H9 (cell line): Measurements from ENCODE around the gene DIP2C. TPM values are rescaled to one million over a fixed set of nuclear protein-coding genes. Genes with fewer than 3 reads are reported as not detected.

Source experiments
- DNase-seq: peaks from one replicate; pipeline ENCODE4 v3.0.0-alpha.2; 2017
- H2AFZ ChIP-seq: one replicate; pipeline ENCODE4 v1.6.1; 2013; ENCODE audit warnings: mild to moderate bottlenecking, low read length, control low read depth, moderate library complexity
- H2AK5ac ChIP-seq: 2 replicates; pipeline ENCODE4 v1.6.1; 2013; ENCODE audit warnings: low read length, control low read depth, mixed read lengths; ENCODE audit not compliant: insufficient read length
- H2BK120ac ChIP-seq: one replicate; pipeline ENCODE4 v1.6.1; 2013; ENCODE audit warnings: low read depth, mild to moderate bottlenecking, low read length, control low read depth, inconsistent platforms; ENCODE audit not compliant: poor library complexity, severe bottlenecking
- H2BK12ac ChIP-seq: 2 replicates; pipeline ENCODE4 v1.6.1; 2013; ENCODE audit warnings: low read length, control low read depth, mixed read lengths, low read depth; ENCODE audit not compliant: insufficient read length
- H2BK15ac ChIP-seq: 2 replicates; pipeline ENCODE4 v1.6.1; 2013; ENCODE audit warnings: low read depth, low read length, control low read depth
- H2BK20ac ChIP-seq: one replicate; pipeline ENCODE4 v1.6.1; 2013; ENCODE audit warnings: low read depth, mild to moderate bottlenecking, low read length, control low read depth, inconsistent platforms; ENCODE audit not compliant: poor library complexity, severe bottlenecking
- H2BK5ac ChIP-seq: 2 replicates; pipeline ENCODE4 v1.6.1; 2013; ENCODE audit warnings: low read length, control low read depth, mixed read lengths; ENCODE audit not compliant: insufficient read length
- H3K14ac ChIP-seq: 2 replicates; pipeline ENCODE4 v1.6.1; 2013; ENCODE audit warnings: low read length, control low read depth; ENCODE audit not compliant: insufficient read depth
- H3K18ac ChIP-seq: 2 replicates; pipeline ENCODE4 v1.6.1; 2013; ENCODE audit warnings: low read depth, mild to moderate bottlenecking, mixed read lengths, low read length, control low read depth; ENCODE audit not compliant: insufficient read length
- H3K23ac ChIP-seq: 2 replicates; pipeline ENCODE4 v1.6.1; 2013; ENCODE audit warnings: low read length, control low read depth, mixed read lengths, low read depth; ENCODE audit not compliant: insufficient read length
- H3K23me2 ChIP-seq: 2 replicates; pipeline ENCODE4 v1.6.1; 2013; ENCODE audit warnings: low read depth, mild to moderate bottlenecking, mixed read lengths, low read length, control low read depth; ENCODE audit not compliant: insufficient read length, poor library complexity, severe bottlenecking
- H3K27ac ChIP-seq: 2 replicates; pipeline ENCODE4 v1.5.1; 2013; ENCODE audit warnings: low read length, control low read depth, mixed read lengths, low read depth; ENCODE audit not compliant: insufficient read length
- H3K27me3 ChIP-seq: 2 replicates; pipeline ENCODE4 v1.6.1; 2013; ENCODE audit warnings: low read length, control low read depth, inconsistent platforms; ENCODE audit not compliant: insufficient read depth
- H3K4ac ChIP-seq: 2 replicates; pipeline ENCODE4 v1.6.1; 2013; ENCODE audit warnings: low read depth, mild to moderate bottlenecking, control low read depth, inconsistent platforms, low read length, moderate library complexity
- H3K4me1 ChIP-seq: 2 replicates; pipeline ENCODE4 v1.6.1; 2013; ENCODE audit warnings: low read length, control low read depth, inconsistent platforms; ENCODE audit not compliant: insufficient read depth
- H3K4me2 ChIP-seq: 2 replicates; pipeline ENCODE4 v1.6.1; 2013; ENCODE audit warnings: low read length, control low read depth, mixed read lengths; ENCODE audit not compliant: insufficient read length, insufficient read depth
- H3K56ac ChIP-seq: 2 replicates; pipeline ENCODE4 v1.6.1; 2013; ENCODE audit warnings: low read depth, mild to moderate bottlenecking, mixed read lengths, low read length, control low read depth; ENCODE audit not compliant: insufficient read length
- H3K79me1 ChIP-seq: 2 replicates; pipeline ENCODE4 v1.6.1; 2013; ENCODE audit warnings: low read depth, mild to moderate bottlenecking, moderate library complexity, low read length, control low read depth, inconsistent platforms; ENCODE audit not compliant: insufficient read depth, poor library complexity, severe bottlenecking
- H3K79me2 ChIP-seq: 2 replicates; pipeline ENCODE4 v1.6.1; 2013; ENCODE audit warnings: low read length, control low read depth, inconsistent platforms; ENCODE audit not compliant: insufficient read depth
- H3K9ac ChIP-seq: 2 replicates; pipeline ENCODE4 v1.6.1; 2013; ENCODE audit warnings: low read length, control low read depth, mixed read lengths; ENCODE audit not compliant: insufficient read length; ENCODE audit errors: extremely low read depth
- H3K9me3 ChIP-seq: one replicate; pipeline ENCODE4 v1.6.1; 2013; ENCODE audit warnings: low read depth, low read length, inconsistent platforms; ENCODE audit not compliant: control insufficient read depth
- H3T11ph ChIP-seq: one replicate; pipeline ENCODE4 v1.6.1; 2013; ENCODE audit warnings: mild to moderate bottlenecking, low read length, control low read depth, inconsistent platforms
- H4K20me1 ChIP-seq: one replicate; pipeline ENCODE4 v1.6.1; 2013; ENCODE audit not compliant: control insufficient read depth, insufficient read length, insufficient read depth
- H4K5ac ChIP-seq: 2 replicates; pipeline ENCODE4 v1.6.1; 2013; ENCODE audit warnings: low read depth, mild to moderate bottlenecking, mixed read lengths, low read length, control low read depth; ENCODE audit not compliant: insufficient read length
- H4K8ac ChIP-seq: replicated peaks from 2 replicates; pipeline ENCODE4 v1.6.1; 2013; ENCODE audit warnings: low read length, control low read depth, mixed read lengths, low read depth; ENCODE audit not compliant: insufficient read length
- H4K91ac ChIP-seq: 2 replicates; pipeline ENCODE4 v1.6.1; 2013; ENCODE audit warnings: low read depth, mild to moderate bottlenecking, moderate library complexity, mixed read lengths, low read length, control low read depth; ENCODE audit not compliant: insufficient read length
- H3K27ac Mint-ChIP-seq, 3 experiments: 2 replicates in 2 of 3; 3 replicates in 1 of 3; pipeline ENCODE4 v1.8.0; 2020 to 2021; ENCODE audit warnings: mixed read lengths in 3 of 3, mild to moderate bottlenecking in 1 of 3, moderate library complexity in 1 of 3
- H3K27me3 Mint-ChIP-seq: 2 replicates; pipeline ENCODE4 v1.8.0; 2021; ENCODE audit warnings: low read depth, mild to moderate bottlenecking, moderate library complexity, mixed read lengths
- H3K36me3 Mint-ChIP-seq, 3 experiments: 2 replicates in 2 of 3; 3 replicates in 1 of 3; pipeline ENCODE4 v1.8.0; 2020 to 2021; ENCODE audit warnings: low read depth in 3 of 3, mixed read lengths in 3 of 3; ENCODE audit not compliant: insufficient read depth in 1 of 3
- H3K4me1 Mint-ChIP-seq, 2 experiments: 2 replicates each; pipeline ENCODE4 v1.8.0; 2020; ENCODE audit warnings: mixed read lengths in 2 of 2
- H3K4me3 Mint-ChIP-seq, 2 experiments: 2 replicates in 1 of 2; 3 replicates in 1 of 2; pipeline ENCODE4 v1.8.0; 2020 to 2021; ENCODE audit warnings: mild to moderate bottlenecking in 2 of 2, mixed read lengths in 2 of 2, moderate library complexity in 1 of 2
- H3K9me3 Mint-ChIP-seq, 2 experiments: 2 replicates in 1 of 2; 3 replicates in 1 of 2; pipeline ENCODE4 v1.8.0; 2020; ENCODE audit warnings: mild to moderate bottlenecking in 2 of 2, mixed read lengths in 2 of 2, moderate library complexity in 1 of 2
- CTCF ChIP-seq: fragments of 200-600 bp; sonication (generic); conservative IDR thresholded peaks from 3 replicates; pipeline ENCODE4 v1.8.0; 2021; ENCODE audit warnings: antibody characterized with exemption, mild to moderate bottlenecking
- WGBS: extraction: QIAGEN DNeasy Blood & Tissue Kit; methylation state at CpG from one replicate; pipeline ENCODE4 v1.1.7; 2013; ENCODE audit warnings: missing lambda C conversion rate, low lambda C conversion rate, mixed read lengths; ENCODE audit not compliant: insufficient read length; ENCODE audit errors: extremely low coverage; 5-methylcytosine and 5-hydroxymethylcytosine counted together
- total RNA-seq: library from RNA; stranded (reverse); gene quantifications from 2 replicates; pipeline ENCODE4 v1.2.1, GENCODE V29; 2021

Gene DIP2C
- total RNA-seq, 1 experiment from 2014 or later: 7.9 TPM

GRCh38 chr10:389836-390448 is 299.5 kb downstream of the DIP2C start:
- H2AFZ ChIP-seq: no peak overlapping the region
- no peak overlapping the region for H4K8ac ChIP-seq
- no peak overlapping the region for H2BK5ac ChIP-seq
- no peak overlapping the region for H3K9ac ChIP-seq
- no peaks in the 10 kb centered on the region for H4K20me1 ChIP-seq
- no peak overlapping the region for H3T11ph ChIP-seq
- H3K4me2 ChIP-seq: no peak overlapping the region
- no peak for TF ChIP-seq CTCF
- H3K9me3 ChIP-seq: no peaks in the 10 kb centered on the region
- Mint-ChIP-seq H3K9me3 (0 out of 5 replicates have a peak, but pooled peaks cover 0 to 2% of the 10 kb centered on the region in 2 experiments), H3K4me3 (no peak overlapping the region), H3K4me1 (peaks cover 6 to 11% of the 10 kb centered on the region in 2 experiments), H3K27me3 (no peaks in the 10 kb centered on the region), H3K36me3 (peaks cover 3 to 11% (median 11%) of the 10 kb centered on the region in 3 experiments; a peak in 6 of 7 replicates), H3K27ac (0 out of 7 replicates have a peak overlapping the region, but pooled peaks of 1 of the 3 experiments have one; percentile 6)
- H3K79me1 ChIP-seq: no peaks in the 10 kb centered on the region
- no peak overlapping the region for H3K18ac ChIP-seq
- H2BK12ac ChIP-seq: no peak overlapping the region
- H4K5ac ChIP-seq: no peak overlapping the region
- H3K27me3 ChIP-seq: no peaks in the 10 kb centered on the region
- no peak for DNase-seq
- no peaks in the 10 kb centered on the region for H3K4me1 ChIP-seq
- no peak overlapping the region for H3K4ac ChIP-seq
- no peak overlapping the region for H2AK5ac ChIP-seq
- WGBS: no CpG with 5 or more reads among the region's 23 CpGs
- H2BK20ac ChIP-seq: no peak overlapping the region
- H3K56ac ChIP-seq: no peak overlapping the region
- H2BK15ac ChIP-seq: no peak overlapping the region
- no peaks in the 10 kb centered on the region for H3K23me2 ChIP-seq
- H3K27ac ChIP-seq: no peak overlapping the region
- H4K91ac ChIP-seq: no peak overlapping the region
- no peak overlapping the region for H3K23ac ChIP-seq
- H2BK120ac ChIP-seq: no peak overlapping the region
- no peak overlapping the region for H3K14ac ChIP-seq
- no peaks in the 10 kb centered on the region for H3K79me2 ChIP-seq
